Panc1 (cell line): ENCODE data around the gene TRRAP.

Source experiments
- POLR2AphosphoS5 ChIP-seq: IDR thresholded peaks from 2 replicates; pipeline ENCODE4 v1.6.1; 2012; ENCODE audit warnings: mild to moderate bottlenecking, low read depth, low read length, moderate library complexity
- SIN3A ChIP-seq: IDR thresholded peaks from 2 replicates; pipeline ENCODE4 v1.6.1; 2012; ENCODE audit warnings: low read depth, mild to moderate bottlenecking, low read length, moderate library complexity, borderline replicate concordance; ENCODE audit not compliant: insufficient read depth
- TCF7L2 ChIP-seq: IDR thresholded peaks from 2 replicates; pipeline ENCODE4 v1.6.1; 2011; ENCODE audit warnings: mild to moderate bottlenecking, low read depth, low read length, inconsistent platforms
- TF ChIP-seq, protein P1 (sequence below): fragments of 450-650 bp; IDR thresholded peaks from 2 replicates; pipeline ENCODE4 v1.5.1; 2017; ENCODE audit warnings: mild to moderate bottlenecking
- TF ChIP-seq, protein P2 (sequence below), 2 experiments: IDR thresholded peaks; 2 replicates each; pipeline ENCODE4 v1.6.1; 2011 to 2012; ENCODE audit warnings: low read depth in 2 of 2, control low read depth in 1 of 2, low read length in 1 of 2, mild to moderate bottlenecking in 1 of 2, moderate library complexity in 1 of 2; ENCODE audit not compliant: insufficient read depth in 1 of 2

DNA sequence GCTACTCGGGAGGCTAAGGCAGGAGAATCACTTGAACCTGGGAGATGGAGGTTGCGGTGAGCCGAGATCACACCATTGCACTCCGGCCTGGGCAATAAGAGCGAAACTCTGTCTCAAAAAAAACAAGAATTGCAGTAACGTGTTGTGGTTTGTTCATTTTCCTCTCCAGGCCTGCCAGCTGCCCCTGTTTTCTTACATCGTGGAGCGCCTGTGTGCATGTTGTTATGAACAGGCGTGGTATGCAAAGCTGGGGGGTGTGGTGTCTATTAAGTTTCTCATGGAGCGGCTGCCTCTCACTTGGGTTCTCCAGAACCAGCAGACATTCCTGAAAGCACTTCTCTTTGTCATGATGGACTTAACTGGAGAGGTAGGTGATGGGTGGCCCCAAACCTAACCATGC lies 52.1 kb downstream of the TRRAP start:
- TF ChIP-seq, protein P1, sequence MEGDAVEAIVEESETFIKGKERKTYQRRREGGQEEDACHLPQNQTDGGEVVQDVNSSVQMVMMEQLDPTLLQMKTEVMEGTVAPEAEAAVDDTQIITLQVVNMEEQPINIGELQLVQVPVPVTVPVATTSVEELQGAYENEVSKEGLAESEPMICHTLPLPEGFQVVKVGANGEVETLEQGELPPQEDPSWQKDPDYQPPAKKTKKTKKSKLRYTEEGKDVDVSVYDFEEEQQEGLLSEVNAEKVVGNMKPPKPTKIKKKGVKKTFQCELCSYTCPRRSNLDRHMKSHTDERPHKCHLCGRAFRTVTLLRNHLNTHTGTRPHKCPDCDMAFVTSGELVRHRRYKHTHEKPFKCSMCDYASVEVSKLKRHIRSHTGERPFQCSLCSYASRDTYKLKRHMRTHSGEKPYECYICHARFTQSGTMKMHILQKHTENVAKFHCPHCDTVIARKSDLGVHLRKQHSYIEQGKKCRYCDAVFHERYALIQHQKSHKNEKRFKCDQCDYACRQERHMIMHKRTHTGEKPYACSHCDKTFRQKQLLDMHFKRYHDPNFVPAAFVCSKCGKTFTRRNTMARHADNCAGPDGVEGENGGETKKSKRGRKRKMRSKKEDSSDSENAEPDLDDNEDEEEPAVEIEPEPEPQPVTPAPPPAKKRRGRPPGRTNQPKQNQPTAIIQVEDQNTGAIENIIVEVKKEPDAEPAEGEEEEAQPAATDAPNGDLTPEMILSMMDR = no peak
- no peak for TF ChIP-seq TCF7L2
- no peak for TF ChIP-seq SIN3A
- TF ChIP-seq, protein P2, sequence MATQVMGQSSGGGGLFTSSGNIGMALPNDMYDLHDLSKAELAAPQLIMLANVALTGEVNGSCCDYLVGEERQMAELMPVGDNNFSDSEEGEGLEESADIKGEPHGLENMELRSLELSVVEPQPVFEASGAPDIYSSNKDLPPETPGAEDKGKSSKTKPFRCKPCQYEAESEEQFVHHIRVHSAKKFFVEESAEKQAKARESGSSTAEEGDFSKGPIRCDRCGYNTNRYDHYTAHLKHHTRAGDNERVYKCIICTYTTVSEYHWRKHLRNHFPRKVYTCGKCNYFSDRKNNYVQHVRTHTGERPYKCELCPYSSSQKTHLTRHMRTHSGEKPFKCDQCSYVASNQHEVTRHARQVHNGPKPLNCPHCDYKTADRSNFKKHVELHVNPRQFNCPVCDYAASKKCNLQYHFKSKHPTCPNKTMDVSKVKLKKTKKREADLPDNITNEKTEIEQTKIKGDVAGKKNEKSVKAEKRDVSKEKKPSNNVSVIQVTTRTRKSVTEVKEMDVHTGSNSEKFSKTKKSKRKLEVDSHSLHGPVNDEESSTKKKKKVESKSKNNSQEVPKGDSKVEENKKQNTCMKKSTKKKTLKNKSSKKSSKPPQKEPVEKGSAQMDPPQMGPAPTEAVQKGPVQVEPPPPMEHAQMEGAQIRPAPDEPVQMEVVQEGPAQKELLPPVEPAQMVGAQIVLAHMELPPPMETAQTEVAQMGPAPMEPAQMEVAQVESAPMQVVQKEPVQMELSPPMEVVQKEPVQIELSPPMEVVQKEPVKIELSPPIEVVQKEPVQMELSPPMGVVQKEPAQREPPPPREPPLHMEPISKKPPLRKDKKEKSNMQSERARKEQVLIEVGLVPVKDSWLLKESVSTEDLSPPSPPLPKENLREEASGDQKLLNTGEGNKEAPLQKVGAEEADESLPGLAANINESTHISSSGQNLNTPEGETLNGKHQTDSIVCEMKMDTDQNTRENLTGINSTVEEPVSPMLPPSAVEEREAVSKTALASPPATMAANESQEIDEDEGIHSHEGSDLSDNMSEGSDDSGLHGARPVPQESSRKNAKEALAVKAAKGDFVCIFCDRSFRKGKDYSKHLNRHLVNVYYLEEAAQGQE (IDR thresholded peaks at IDR 0.05; ENCODE audit: insufficient read depth in 1 of 2, low read depth in 2 of 2, low read length in 1 of 2) = no peak
- no peak for TF ChIP-seq POLR2AphosphoS5
